22Rv1 (cell line): Measurements from ENCODE around the gene XRCC3.

ENCODE experiments used
- CTCF ChIP-seq: fragments of 450-650 bp; IDR thresholded peaks from 2 replicates; pipeline ENCODE4 v1.5.1; 2017; ENCODE audit warnings: mild to moderate bottlenecking
- ZFX ChIP-seq: fragments of 450-650 bp; IDR thresholded peaks from 2 replicates; pipeline ENCODE4 v1.6.1; 2017; ENCODE audit warnings: antibody characterized with exemption, borderline replicate concordance

DNA sequence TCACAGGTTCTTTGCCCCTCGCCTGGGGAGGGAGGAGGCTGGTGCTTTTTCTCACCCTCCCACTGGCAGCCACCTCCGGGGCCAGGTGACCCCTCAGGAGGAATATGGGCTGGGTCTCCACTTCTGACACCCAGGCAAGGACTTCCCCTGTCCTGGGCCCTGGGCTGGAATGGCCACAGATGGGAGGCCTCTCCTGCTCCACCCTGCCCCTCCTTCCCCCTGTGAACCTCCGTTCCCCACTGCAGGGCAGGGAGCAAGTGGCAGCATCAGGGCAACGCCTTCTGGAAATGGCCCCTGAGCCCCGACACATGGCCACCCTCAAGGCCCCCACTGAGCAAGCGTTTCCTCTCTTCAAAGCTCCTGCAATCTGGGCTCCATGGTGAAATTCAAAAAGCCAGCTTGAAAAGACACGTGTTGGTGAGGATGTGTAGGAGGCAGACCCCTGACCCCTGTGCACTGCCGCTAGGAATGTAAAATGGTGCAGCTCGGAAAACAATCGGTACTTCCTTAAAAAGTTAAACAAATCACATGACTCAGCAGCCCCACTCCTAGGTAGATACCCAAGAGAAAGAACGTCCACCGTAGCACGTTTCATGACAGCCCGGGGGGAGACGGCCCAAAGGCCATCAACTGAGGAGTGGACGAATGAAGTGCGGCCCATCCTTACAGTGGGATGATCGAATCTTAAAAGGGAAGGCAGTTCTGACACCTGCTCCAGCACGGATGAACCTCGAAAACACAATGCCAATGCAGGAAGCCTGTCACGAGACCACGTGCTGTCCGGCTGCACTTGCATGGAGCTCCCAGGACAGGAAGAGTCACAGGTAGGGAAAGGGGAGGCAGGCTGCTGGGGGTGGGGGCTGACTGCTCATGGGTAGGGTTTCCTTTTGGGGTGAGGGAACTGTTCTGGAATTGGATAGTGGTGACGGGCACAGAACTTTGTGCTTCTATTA is 11.5 kb downstream of the XRCC3 start:
- no peak for TF ChIP-seq CTCF
- TF ChIP-seq ZFX, result no peak
